ENCODE data around the gene CNDP1.

DNA sequence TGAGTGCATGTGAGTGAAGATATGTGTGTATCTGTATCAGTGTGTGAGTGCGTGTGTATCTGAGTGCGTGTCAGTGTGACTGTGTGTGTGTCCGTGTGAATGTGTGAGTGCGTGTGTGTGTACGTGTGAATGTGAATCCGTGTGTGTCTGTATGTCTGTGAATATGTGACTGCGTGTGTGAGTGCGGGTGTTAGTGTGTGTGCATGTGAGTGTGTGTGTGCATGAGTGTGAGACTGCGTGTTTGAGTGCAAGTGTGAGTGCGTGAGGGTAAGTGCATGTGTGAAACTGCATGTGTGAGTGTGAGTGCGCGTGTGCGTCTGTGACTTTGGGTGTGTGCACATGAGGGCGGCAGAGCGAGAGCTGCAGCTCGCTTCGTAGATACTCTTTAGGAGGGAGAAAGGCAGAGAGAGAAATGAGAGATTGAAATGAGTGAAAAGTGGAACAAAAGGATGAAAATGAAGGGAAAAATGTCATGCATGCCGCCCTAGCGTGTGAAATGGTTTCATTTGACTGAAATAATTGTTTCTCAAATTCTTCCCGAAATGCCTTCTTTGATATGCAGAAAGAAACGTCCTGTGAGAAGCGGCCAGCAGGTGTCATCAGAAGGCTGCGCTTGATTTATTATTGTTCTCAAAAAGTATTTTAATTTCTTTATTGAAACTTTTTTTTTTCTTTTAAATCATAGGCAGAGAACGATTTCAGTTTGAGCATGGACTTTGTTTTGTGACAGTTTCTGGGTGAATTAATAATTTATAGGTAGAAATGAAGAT is 88.9 kb downstream of the CNDP1 start:
- no peak for TF ChIP-seq ZNF138 (tag by site-specific recombination; IDR thresholded peaks at IDR 0.05; ENCODE audit: borderline replicate concordance)
- no peak for TF ChIP-seq ZNF776 (tag by site-specific recombination; IDR thresholded peaks at IDR 0.05; ENCODE audit: borderline replicate concordance)
- no peak for TF ChIP-seq KLF9 (tag by site-specific recombination; IDR thresholded peaks at IDR 0.05; ENCODE audit: low read depth)
- no peak for TF ChIP-seq ZNF555 (tag by site-specific recombination; conservative IDR thresholded peaks at IDR 0.05)
- TF ChIP-seq ZNF530 (tag by site-specific recombination; IDR thresholded peaks at IDR 0.05; ENCODE audit: low read depth): no peak
- no peak for TF ChIP-seq CTCF (tag by site-specific recombination; IDR thresholded peaks at IDR 0.05)
- no peak for TF ChIP-seq ATF2 (tag by site-specific recombination; IDR thresholded peaks at IDR 0.05; ENCODE audit: low read depth)
- TF ChIP-seq ZFP41 (tag by site-specific recombination; IDR thresholded peaks at IDR 0.05; ENCODE audit: borderline replicate concordance): no peak
- TF ChIP-seq, protein P1, sequence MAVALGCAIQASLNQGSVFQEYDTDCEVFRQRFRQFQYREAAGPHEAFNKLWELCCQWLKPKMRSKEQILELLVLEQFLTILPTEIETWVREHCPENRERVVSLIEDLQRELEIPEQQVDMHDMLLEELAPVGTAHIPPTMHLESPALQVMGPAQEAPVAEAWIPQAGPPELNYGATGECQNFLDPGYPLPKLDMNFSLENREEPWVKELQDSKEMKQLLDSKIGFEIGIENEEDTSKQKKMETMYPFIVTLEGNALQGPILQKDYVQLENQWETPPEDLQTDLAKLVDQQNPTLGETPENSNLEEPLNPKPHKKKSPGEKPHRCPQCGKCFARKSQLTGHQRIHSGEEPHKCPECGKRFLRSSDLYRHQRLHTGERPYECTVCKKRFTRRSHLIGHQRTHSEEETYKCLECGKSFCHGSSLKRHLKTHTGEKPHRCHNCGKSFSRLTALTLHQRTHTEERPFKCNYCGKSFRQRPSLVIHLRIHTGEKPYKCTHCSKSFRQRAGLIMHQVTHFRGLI (tag by site-specific recombination; IDR thresholded peaks at IDR 0.05): no peak
- TF ChIP-seq RBAK (tag by site-specific recombination; IDR thresholded peaks at IDR 0.05): no peak
- TF ChIP-seq TRIM28 (IDR thresholded peaks at IDR 0.05; ENCODE audit: borderline replicate concordance, low read length): no peak

Measured in HEK293 (cell line).